Fibroblast of villous mesenchyme (primary cell): ENCODE data around the gene DNAI2. TPM values are rescaled to one million over a fixed set of nuclear protein-coding genes. Genes with fewer than 3 reads are reported as not detected.
"Not testable (repeated sequence)": the region's sequence is repeated elsewhere in the genome, so short reads cannot be mapped to it uniquely, and the experiment has no call there.

Experiments
- DNase-seq: peaks from one replicate; pipeline ENCODE4 v3.0.0-alpha.2; 2010; ENCODE audit warnings: low read depth
- H3K4me3 ChIP-seq: 2 replicates; pipeline ENCODE4 v1.5.1; 2011; ENCODE audit warnings: low read depth, mild to moderate bottlenecking, low read length
- total RNA-seq: library from RNA; depleted of rRNA; stranded (reverse); fragments of >200 nt; gene quantifications from 2 replicates; pipeline ENCODE4 v1.2.3, GENCODE V29; 2012
- TF ChIP-seq, protein P1 (sequence below): IDR thresholded peaks from 2 replicates; pipeline ENCODE4 v1.5.1; 2012; ENCODE audit warnings: low read depth, mild to moderate bottlenecking, low read length; ENCODE audit not compliant: insufficient read depth

Gene DNAI2
- total RNA-seq, 1 donor = not detected

DNA sequence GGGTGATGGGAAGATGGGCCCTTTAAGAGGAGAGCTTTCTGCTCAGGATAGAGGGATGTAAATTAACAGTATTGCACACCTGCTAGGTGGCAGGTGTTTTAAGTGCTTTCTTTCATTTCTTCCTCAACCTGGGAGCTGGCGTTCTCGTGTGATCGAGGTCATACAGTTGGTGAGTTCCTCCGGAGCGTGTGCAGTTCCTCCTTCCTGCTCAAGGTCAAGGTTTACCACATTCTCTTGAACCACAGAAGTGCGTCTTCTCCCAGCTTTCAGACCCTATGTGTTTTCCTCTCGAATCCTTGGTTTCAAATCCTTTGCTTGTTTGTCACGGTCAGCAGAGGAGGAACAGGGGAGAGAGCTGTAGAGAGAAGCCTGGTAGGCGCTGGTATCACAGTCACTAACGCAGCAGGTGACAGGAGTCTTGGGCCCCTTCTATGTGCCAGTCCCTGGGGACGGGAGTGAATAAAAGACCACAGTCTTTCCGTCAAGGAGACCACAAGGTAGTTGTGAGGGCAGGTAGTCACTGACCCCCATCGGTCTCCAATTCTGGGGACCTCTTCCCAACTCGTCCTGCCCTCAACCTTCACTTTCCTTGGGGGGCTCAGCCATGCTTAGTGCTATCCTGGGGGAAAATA is 791 bp downstream of the DNAI2 start:
- TF ChIP-seq, protein P1, sequence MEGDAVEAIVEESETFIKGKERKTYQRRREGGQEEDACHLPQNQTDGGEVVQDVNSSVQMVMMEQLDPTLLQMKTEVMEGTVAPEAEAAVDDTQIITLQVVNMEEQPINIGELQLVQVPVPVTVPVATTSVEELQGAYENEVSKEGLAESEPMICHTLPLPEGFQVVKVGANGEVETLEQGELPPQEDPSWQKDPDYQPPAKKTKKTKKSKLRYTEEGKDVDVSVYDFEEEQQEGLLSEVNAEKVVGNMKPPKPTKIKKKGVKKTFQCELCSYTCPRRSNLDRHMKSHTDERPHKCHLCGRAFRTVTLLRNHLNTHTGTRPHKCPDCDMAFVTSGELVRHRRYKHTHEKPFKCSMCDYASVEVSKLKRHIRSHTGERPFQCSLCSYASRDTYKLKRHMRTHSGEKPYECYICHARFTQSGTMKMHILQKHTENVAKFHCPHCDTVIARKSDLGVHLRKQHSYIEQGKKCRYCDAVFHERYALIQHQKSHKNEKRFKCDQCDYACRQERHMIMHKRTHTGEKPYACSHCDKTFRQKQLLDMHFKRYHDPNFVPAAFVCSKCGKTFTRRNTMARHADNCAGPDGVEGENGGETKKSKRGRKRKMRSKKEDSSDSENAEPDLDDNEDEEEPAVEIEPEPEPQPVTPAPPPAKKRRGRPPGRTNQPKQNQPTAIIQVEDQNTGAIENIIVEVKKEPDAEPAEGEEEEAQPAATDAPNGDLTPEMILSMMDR = no peak
- no peak for DNase-seq
- no peak overlapping the region for H3K4me3 ChIP-seq

DNA sequence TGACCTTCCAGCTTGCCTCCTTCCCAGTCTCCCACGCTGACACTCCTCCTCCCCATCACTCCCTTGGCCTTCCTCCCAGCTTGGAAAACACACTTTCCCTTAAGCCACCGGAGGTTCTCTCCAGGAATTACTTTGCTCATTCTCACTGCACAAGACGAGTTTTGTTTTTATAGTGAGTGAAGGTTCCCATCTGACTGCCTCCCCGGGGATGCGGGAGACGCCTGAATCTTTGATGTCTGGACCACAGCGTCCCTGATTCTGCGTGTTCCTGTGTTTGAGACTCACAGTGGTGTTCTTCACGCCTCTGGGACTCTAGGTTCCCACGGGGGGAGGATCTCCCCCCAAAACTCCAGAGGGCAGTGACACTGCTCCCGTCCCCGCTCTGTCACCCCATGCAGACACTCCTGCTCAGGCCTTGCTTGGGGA is 2.0 kb downstream of the DNAI2 start:
- TF ChIP-seq, protein P1 = no peak
- H3K4me3 ChIP-seq = no peak overlapping the region
- DNase-seq = no peak

DNA sequence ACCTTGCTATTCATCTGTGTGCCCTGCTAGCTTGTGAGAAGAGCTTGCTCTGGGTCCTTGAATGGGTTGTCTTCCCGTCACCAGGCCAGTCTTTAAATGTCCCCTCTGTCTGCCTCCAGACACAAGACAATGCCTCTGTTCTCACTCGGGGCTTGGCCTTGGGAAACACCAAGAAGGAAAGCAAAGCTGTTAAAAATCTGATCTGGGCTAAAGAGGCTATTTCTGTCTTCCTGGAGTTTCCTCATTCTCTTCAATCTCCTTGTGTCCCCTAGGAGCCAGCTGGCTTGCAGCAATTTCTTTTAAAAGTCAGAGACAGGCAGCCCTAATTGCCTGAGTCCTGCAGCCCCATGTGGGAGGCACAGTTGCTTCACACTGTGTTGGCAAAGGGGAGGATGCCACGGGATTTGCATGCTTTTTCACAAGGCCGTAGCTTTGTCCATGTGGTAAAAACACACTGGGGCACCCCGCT is 2.5 kb downstream of the DNAI2 start:
- no peak overlapping the region for H3K4me3 ChIP-seq
- no peak for DNase-seq
- TF ChIP-seq, protein P1 = no peak

DNA sequence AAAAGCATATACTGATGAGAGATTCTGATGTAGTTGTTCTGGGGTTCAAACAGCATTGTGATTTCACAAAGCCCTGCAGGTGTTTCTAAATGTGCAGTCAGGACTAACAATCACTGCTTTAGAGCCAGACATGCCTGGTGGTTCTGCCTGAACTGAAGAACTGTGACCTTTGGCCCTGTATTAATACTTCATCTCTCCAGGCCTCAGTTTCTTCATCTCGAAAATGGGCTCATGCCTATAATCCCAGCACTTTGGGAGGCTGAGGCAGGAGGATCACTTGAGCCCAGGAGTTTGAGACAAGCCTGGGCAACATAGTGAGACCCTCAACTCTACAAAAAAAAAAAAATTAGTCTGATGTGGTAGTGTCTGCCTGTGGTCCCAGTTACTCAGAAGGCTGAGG is 3.9 kb downstream of the DNAI2 start:
- TF ChIP-seq, protein P1 = no peak
- DNase-seq = no peak

DNA sequence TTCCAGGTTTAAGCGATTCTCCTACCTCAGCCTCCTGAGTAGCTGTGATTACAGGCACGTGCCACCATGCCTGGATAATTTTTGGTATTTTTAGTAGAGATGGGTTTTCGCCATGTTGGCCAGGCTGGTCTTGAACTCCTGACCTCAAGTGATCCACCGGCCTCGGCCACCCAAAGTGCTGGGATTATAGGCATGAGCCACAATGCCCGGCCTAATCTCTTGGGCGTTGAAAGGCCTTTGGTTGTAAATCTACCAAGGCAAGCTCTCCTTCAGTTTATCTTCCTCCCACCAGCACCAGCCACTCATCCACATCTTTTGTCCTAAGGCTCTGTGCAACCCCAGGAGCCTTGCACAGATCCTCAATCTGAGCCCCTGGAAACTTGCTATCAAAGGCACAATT is 5.6 kb downstream of the DNAI2 start:
- DNase-seq, H3K4me3 ChIP-seq: not testable (repeated sequence)

More for the DNA sequence above, 3.9 kb downstream of the DNAI2 start:
- H3K4me3 ChIP-seq = no peak overlapping the region

DNA sequence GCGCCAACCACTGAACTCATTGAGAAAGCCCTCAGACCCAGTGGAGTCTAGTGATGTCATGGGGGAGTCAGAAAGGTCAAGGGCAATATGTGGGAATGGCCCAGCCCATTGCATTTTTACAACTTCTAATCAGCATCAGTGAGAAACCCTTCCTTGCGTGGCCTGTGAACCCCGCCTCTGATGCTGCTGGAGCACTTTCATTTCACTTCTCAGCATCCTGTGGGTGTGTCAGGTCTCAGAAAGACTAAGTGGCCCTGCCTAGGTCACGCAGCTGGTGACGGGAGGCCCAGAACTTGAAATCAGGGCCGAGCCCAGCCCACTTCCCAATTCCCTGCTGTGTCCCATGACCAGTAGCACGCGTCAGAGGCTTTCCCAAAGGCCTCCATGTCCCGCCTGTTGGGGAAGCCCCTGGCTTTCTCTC is 6.1 kb downstream of the DNAI2 start:
- no peak for DNase-seq
- TF ChIP-seq, protein P1 = no peak
- no peak overlapping the region for H3K4me3 ChIP-seq

DNA sequence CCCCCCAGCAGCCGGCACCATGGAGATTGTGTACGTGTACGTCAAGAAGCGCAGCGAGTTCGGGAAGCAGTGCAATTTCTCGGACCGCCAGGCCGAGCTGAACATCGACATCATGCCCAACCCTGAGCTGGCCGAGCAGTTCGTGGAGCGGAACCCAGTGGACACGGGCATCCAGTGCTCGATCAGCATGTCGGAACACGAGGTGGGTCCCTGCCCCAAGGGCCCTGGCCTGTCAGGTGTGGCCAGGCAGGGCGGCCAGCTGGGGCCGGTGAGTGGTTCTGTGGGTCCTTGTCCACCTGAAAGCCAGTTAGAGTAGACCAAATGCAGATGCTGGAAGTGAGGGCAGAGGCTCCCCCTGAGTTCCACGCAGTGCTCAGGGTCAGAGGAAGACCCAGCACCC is 7.8 kb downstream of the DNAI2 start:
- no peak for DNase-seq
- TF ChIP-seq, protein P1 = no peak
- no peak overlapping the region for H3K4me3 ChIP-seq

DNA sequence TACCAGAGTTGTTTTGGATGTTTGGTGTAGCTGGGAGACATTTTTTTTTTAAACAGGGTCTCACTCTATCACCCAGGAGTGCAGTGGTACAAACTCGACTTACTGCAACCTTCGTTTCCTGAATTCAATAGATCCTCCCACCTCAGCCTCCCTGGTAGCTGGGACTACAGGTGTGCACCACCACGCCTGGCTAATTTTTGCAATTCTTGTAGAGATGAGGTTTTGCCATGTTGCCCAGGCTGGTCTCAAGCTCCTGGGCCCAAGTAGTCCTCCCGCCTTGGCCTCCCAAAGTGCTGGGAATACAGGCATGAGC is 8.2 kb downstream of the DNAI2 start:
- DNase-seq, H3K4me3 ChIP-seq: not testable (repeated sequence)
